Pancreas (tissue), 10 donors: ENCODE results near the gene UBE2B. TPM values are rescaled to one million over a fixed set of nuclear protein-coding genes. Genes with fewer than 3 reads are reported as not detected.

ENCODE experiments used
- ATAC-seq, 4 donors: fragments of 200-7000 bp; cut with Tn5 transposase; one replicate each; pipeline versions ENCODE4 v1.8.0 to v1.9.1; 2020; ENCODE audit warnings: mild to moderate bottlenecking in 4 of 4, moderate library complexity in 4 of 4
- DNase-seq, 6 donors: peaks; one replicate each; pipeline ENCODE4 v3.0.0-alpha.2; 2020
- FAIRE-seq: peaks from 2 replicates; lab custom pipeline; 2012; peaks lifted over from hg19 to GRCh38; lab: Jason Lieb, UNC
- H3K27ac ChIP-seq, 4 donors: fragments of 200-600 bp; sonication (generic); 1 replicate in 3 of 4; 2 replicates in 1 of 4; pipeline versions ENCODE4 v1.5.0 to v1.8.0; 2020
- H3K27me3 ChIP-seq, 4 donors: fragments of 200-600 bp; one replicate each; pipeline ENCODE4 v1.8.0; 2021
- H3K36me3 ChIP-seq, 3 donors: fragments of 200-600 bp; sonication (generic) in 1 of 3; one replicate each; pipeline versions ENCODE4 v1.5.0 to v1.8.0; 2020 to 2021
- H3K4me1 ChIP-seq, 3 donors: fragments of 200-600 bp; one replicate each; pipeline ENCODE4 v1.8.0; 2021
- H3K4me3 ChIP-seq, 4 donors: fragments of 200-600 bp; sonication (generic) in 2 of 4; one replicate each; pipeline versions ENCODE4 v1.5.0 to v1.8.0; 2020 to 2021
- H3K9me3 ChIP-seq, 4 donors: fragments of 200-600 bp; one replicate each; pipeline ENCODE4 v1.8.0; 2021
- CTCF ChIP-seq, 4 donors: fragments of 200-600 bp; sonication (generic) in 3 of 4; IDR thresholded peaks; one replicate each; pipeline versions ENCODE4 v1.5.0 to v1.8.0; 2021; ENCODE audit warnings: antibody characterized with exemption in 4 of 4
- WGBS, 2 donors: extraction: QIAGEN DNeasy Blood & Tissue Kit; methylation state at CpG; one replicate each; pipeline ENCODE4 v1.1.7; 2013; 5-methylcytosine and 5-hydroxymethylcytosine counted together
- intact Hi-C, 3 donors: fragments of 100-400 bp; cut with DNase I; formaldehyde crosslinking; loops; one replicate each; pipeline versions ENCODE4 v1.11.1 to v1.14.2; 2022
- polyA plus RNA-seq, 2 donors: library from polyadenylated mRNA; stranded (reverse); fragments of 200-250 nt; gene quantifications; one replicate each; pipeline ENCODE4 v1.2.3, GENCODE V29; 2013
- total RNA-seq, 6 donors: library from RNA; stranded (reverse); fragmentation: NEBNext Ultra II Directional in 4 of 6; extraction: Animal tissue kit (Norgen Biotek cat#: 25700) in 4 of 6; gene quantifications; one replicate each; pipeline versions ENCODE4 v1.2.1 to v1.2.4, GENCODE V29; 2021 to 2023
- donor health status: healthy with polysubstance abuse.
- donor health status: DM: no; HTN: no; CAD: no; lungs with moderate emphysema.
- donor health status: DM: no; HTN: no; CAD: no.
- donor health status: control.
- donor health status: control.
- donor health status: Bipolar disorder and iron deficiency.
- donor health status: DM: yes; HTN: yes; CAD: no.
- donor health status: DM: no; HTN: no; CAD: no.
- donor health status: DM: no; HTN: no; CAD: no.
- donor health status: DM: yes; HTN: yes; CAD: no.

UBE2B gene
- total and polyA plus RNA-seq, 8 donors = 41.5 to 72.1 (median 47.5) TPM

- FAIRE-seq (no peak), DNase-seq (no peak), ATAC-seq (no peak)
- no peak for TF ChIP-seq CTCF (IDR thresholded peaks at IDR 0.05)
- WGBS, 2 donors = 80 to 90% methylated on average over 2 of the region's 2 CpGs
- no peak overlapping the region for H3K4me3 ChIP-seq
- H3K27me3 ChIP-seq = no peaks in the 10 kb centered on the region
- H3K36me3 ChIP-seq = no peaks in the 10 kb centered on the region
- no peaks in the 10 kb centered on the region for H3K9me3 ChIP-seq
- intact Hi-C loops = loop anchor here in 1 of 3 donors (10.0 kb wide), 1 partner anchor 81 kb away; no protein-coding TSS in a partner anchor
- no peaks in the 10 kb centered on the region for H3K4me1 ChIP-seq
- H3K27ac ChIP-seq = no peak overlapping the region
Observed at GRCh38 chr5:134423376-134423775, 52.0 kb downstream of the UBE2B start.

- ATAC-seq = no peak
- no peak overlapping the region for H3K4me3 ChIP-seq
- H3K9me3 ChIP-seq = no peaks in the 10 kb centered on the region
- no peak for DNase-seq
- 79 to 84% methylated on average over 7 of the region's 7 CpGs for WGBS, 2 donors
- H3K4me1 ChIP-seq = no peaks in the 10 kb centered on the region
- TF ChIP-seq CTCF (IDR thresholded peaks at IDR 0.05) = no peak
- FAIRE-seq = no peak
- H3K27ac ChIP-seq = no peak overlapping the region
- no peaks in the 10 kb centered on the region for H3K36me3 ChIP-seq
- intact Hi-C loops = loop anchor here in 1 of 3 donors (10.0 kb wide), 1 partner anchor 78 kb away; no protein-coding TSS in a partner anchor
- no peaks in the 10 kb centered on the region for H3K27me3 ChIP-seq
Observed at GRCh38 chr5:134426361-134426760, 55.0 kb downstream of the UBE2B start.

GRCh38 chr5:134427540-134428041, 56.2 kb downstream of the UBE2B start:
- no peaks in the 10 kb centered on the region for H3K27me3 ChIP-seq
- FAIRE-seq (no peak), DNase-seq (no peak), ATAC-seq (no peak)
- H3K27ac ChIP-seq = no peak overlapping the region
- WGBS, 2 donors = 74 to 79% methylated on average over 9 of the region's 9 CpGs
- TF ChIP-seq CTCF (IDR thresholded peaks at IDR 0.05) = no peak
- H3K36me3 ChIP-seq = no peaks in the 10 kb centered on the region
- no peak overlapping the region for H3K4me3 ChIP-seq
- H3K4me1 ChIP-seq = no peaks in the 10 kb centered on the region
- H3K9me3 ChIP-seq = no peaks in the 10 kb centered on the region
- intact Hi-C loops = loop anchor here in 1 of 3 donors (10.0 kb wide), 1 partner anchor 77 kb away; no protein-coding TSS in a partner anchor

- Histone ChIP-seq H3K36me3 (no peaks in the 10 kb centered on the region), H3K4me1 (no peaks in the 10 kb centered on the region), H3K4me3 (no peak overlapping the region), H3K9me3 (no peaks in the 10 kb centered on the region), H3K27me3 (no peaks in the 10 kb centered on the region), H3K27ac (no peak overlapping the region)
- ATAC-seq = no peak
- FAIRE-seq = no peak
- 65 to 75% methylated on average over 5 of the region's 5 CpGs for WGBS, 2 donors
- DNase-seq = no peak
- TF ChIP-seq CTCF (IDR thresholded peaks at IDR 0.05) = no peak
- intact Hi-C loops = no loop called here
Observed at GRCh38 chr5:134430001-134430569, 58.7 kb downstream of the UBE2B start.

- Histone ChIP-seq H3K4me1 (peaks cover 0 to 9% (median 6%) of the 10 kb centered on the region in 3 donors), H3K27me3 (no peaks in the 10 kb centered on the region), H3K36me3 (no peaks in the 10 kb centered on the region), H3K4me3 (no peak overlapping the region), H3K9me3 (no peaks in the 10 kb centered on the region), H3K27ac (no peak overlapping the region)
- no peak for TF ChIP-seq CTCF (IDR thresholded peaks at IDR 0.05)
- ATAC-seq (no peak), DNase-seq (no peak), FAIRE-seq (no peak)
- WGBS, 2 donors = 88 to 89% methylated on average over 4 of the region's 4 CpGs
- intact Hi-C loops = no loop called here
Observed at GRCh38 chr5:134432174-134432573, 60.8 kb downstream of the UBE2B start.
